ENCODE measurements around the gene PRSS56. TPM values are rescaled to one million over a fixed set of nuclear protein-coding genes. Genes with fewer than 3 reads are reported as not detected.
A peak's percentile ranks its signal among the peaks of the same experiment; 100 is the strongest.

Gene PRSS56
- total and polyA plus RNA-seq, 5 donors, result 0.05 to 0.11 TPM; not detected in 3

- ATAC-seq (no peak), DNase-seq (peak in 1 of 3 donors; percentile 53)
- Histone ChIP-seq H3K4me1 (ENCODE audit: control insufficient read depth, insufficient read depth, low read length) (peaks cover 2% of the 10 kb centered on the region), H3K9me3 (ENCODE audit: control insufficient read depth, low read length) (no peaks in the 10 kb centered on the region), H3K27me3 (ENCODE audit: control insufficient read depth, insufficient read depth) (no peaks in the 10 kb centered on the region), H3K27ac (ENCODE audit: low read length) (no peak overlapping the region), H3K4me3 (ENCODE audit: low read length) (no peak overlapping the region)
- WGBS, result 73% methylated on average over 15 of the region's 15 CpGs
- intact Hi-C loops (cut with DNase I), result loop anchor here in 3 of 4 donors (5.0 to 10.0 kb wide), 5 partner anchors 73 to 618 kb away; partner anchors contain the start of gene NPPC (in 1 of the 3)
Measured at GRCh38 chr2:232520489-232520888, 301 bp downstream of the PRSS56 start.

- DNase-seq (no peak), ATAC-seq (no peak)
- Histone ChIP-seq H3K27ac (ENCODE audit: low read length) (no peak overlapping the region), H3K4me3 (ENCODE audit: low read length) (no peak overlapping the region), H3K4me1 (ENCODE audit: control insufficient read depth, insufficient read depth, low read length) (peaks cover 2% of the 10 kb centered on the region), H3K9me3 (ENCODE audit: control insufficient read depth, low read length) (no peaks in the 10 kb centered on the region), H3K27me3 (ENCODE audit: control insufficient read depth, insufficient read depth) (no peaks in the 10 kb centered on the region)
- intact Hi-C loops (cut with DNase I), result loop anchor here in 3 of 4 donors (5.0 to 10.0 kb wide), 5 partner anchors 74 to 619 kb away; partner anchors contain the start of gene NPPC (in 1 of the 3)
- WGBS, result 88% methylated on average over 14 of the region's 14 CpGs
Measured at GRCh38 chr2:232521098-232521497, 910 bp downstream of the PRSS56 start.

- Histone ChIP-seq H3K4me1 (ENCODE audit: control insufficient read depth, insufficient read depth, low read length) (peaks cover 2% of the 10 kb centered on the region), H3K27ac (ENCODE audit: low read length) (no peak overlapping the region), H3K9me3 (ENCODE audit: control insufficient read depth, low read length) (no peaks in the 10 kb centered on the region), H3K27me3 (ENCODE audit: control insufficient read depth, insufficient read depth) (no peaks in the 10 kb centered on the region), H3K4me3 (ENCODE audit: low read length) (no peak overlapping the region)
- WGBS, result 5% methylated on average over 66 of the region's 66 CpGs
- ATAC-seq, result peak; percentile 38 to 46
- DNase-seq, result peak; percentile 52 to 88 (median 83)
- intact Hi-C loops (cut with DNase I), result loop anchor here in 3 of 4 donors (2.0 to 10.0 kb wide), 6 partner anchors 75 to 620 kb away; partner anchors contain the start of gene NPPC (in 1 of the 3)
Measured at GRCh38 chr2:232521959-232522622, 1.9 kb downstream of the PRSS56 start.

- Histone ChIP-seq H3K27me3 (ENCODE audit: control insufficient read depth, insufficient read depth) (no peaks in the 10 kb centered on the region), H3K4me3 (ENCODE audit: low read length) (no peak overlapping the region), H3K4me1 (ENCODE audit: control insufficient read depth, insufficient read depth, low read length) (peaks cover 2% of the 10 kb centered on the region), H3K27ac (ENCODE audit: low read length) (no peak overlapping the region), H3K9me3 (ENCODE audit: control insufficient read depth, low read length) (no peaks in the 10 kb centered on the region)
- DNase-seq, result peak in 2 of 3 donors; percentile 16 to 57
- 15% methylated on average over 46 of the region's 46 CpGs for WGBS
- intact Hi-C loops (cut with DNase I), result loop anchor here in 3 of 4 donors (2.0 to 10.0 kb wide), 6 partner anchors 76 to 621 kb away; partner anchors contain the start of gene NPPC (in 1 of the 3)
- no peak for ATAC-seq
Measured at GRCh38 chr2:232522623-232523401, 2.6 kb downstream of the PRSS56 start.

- Histone ChIP-seq H3K4me1 (ENCODE audit: control insufficient read depth, insufficient read depth, low read length) (peaks cover 2% of the 10 kb centered on the region), H3K4me3 (ENCODE audit: low read length) (peak overlapping the region; percentile 8), H3K9me3 (ENCODE audit: control insufficient read depth, low read length) (no peaks in the 10 kb centered on the region), H3K27ac (ENCODE audit: low read length) (no peak overlapping the region), H3K27me3 (ENCODE audit: control insufficient read depth, insufficient read depth) (no peaks in the 10 kb centered on the region)
- DNase-seq, result peak in 2 of 3 donors; percentile 33 to 52
- WGBS, result 12% methylated on average over 16 of the region's 16 CpGs
- ATAC-seq, result no peak
- intact Hi-C loops (cut with DNase I), result loop anchor here in 3 of 4 donors (2.0 to 10.0 kb wide), 6 partner anchors 76 to 621 kb away; partner anchors contain the start of gene NPPC (in 1 of the 3)
Measured at GRCh38 chr2:232523402-232523681, 3.2 kb downstream of the PRSS56 start.

GRCh38 chr2:232523682-232524597 is 3.8 kb downstream of the PRSS56 start:
- no peaks in the 10 kb centered on the region for H3K9me3 ChIP-seq (ENCODE audit: control insufficient read depth, low read length)
- H3K4me1 ChIP-seq (ENCODE audit: control insufficient read depth, insufficient read depth, low read length), result peaks cover 2% of the 10 kb centered on the region
- intact Hi-C loops (cut with DNase I), result loop anchor here in 3 of 4 donors (2.0 to 10.0 kb wide), 6 partner anchors 77 to 622 kb away; partner anchors contain the start of gene NPPC (in 1 of the 3)
- H3K4me3 ChIP-seq (ENCODE audit: low read length), result peak overlapping the region; percentile 8
- WGBS, result 2% methylated on average over 75 of the region's 75 CpGs
- DNase-seq (peak; percentile 37 to 69 (median 68)), ATAC-seq (peak; percentile 22 to 23)
- no peak overlapping the region for H3K27ac ChIP-seq (ENCODE audit: low read length)
- H3K27me3 ChIP-seq (ENCODE audit: control insufficient read depth, insufficient read depth), result no peaks in the 10 kb centered on the region

GRCh38 chr2:232524771-232525170 is 4.6 kb downstream of the PRSS56 start:
- no peaks in the 10 kb centered on the region for H3K9me3 ChIP-seq (ENCODE audit: control insufficient read depth, low read length)
- ATAC-seq, result no peak
- H3K4me3 ChIP-seq (ENCODE audit: low read length), result no peak overlapping the region
- DNase-seq, result peak; percentile 9 to 36 (median 28)
- H3K27me3 ChIP-seq (ENCODE audit: control insufficient read depth, insufficient read depth), result no peaks in the 10 kb centered on the region
- intact Hi-C loops (cut with DNase I), result loop anchor here in 3 of 4 donors (5.0 to 10.0 kb wide), 5 partner anchors 77 to 622 kb away; partner anchors contain the start of gene NPPC (in 1 of the 3)
- WGBS, result 74% methylated on average over 6 of the region's 6 CpGs
- H3K27ac ChIP-seq (ENCODE audit: low read length), result no peak overlapping the region
- H3K4me1 ChIP-seq (ENCODE audit: control insufficient read depth, insufficient read depth, low read length), result peaks cover 2% of the 10 kb centered on the region

- intact Hi-C loops (cut with DNase I), result loop anchor here in 3 of 4 donors (10.0 kb wide), 3 partner anchors 190 to 620 kb away; partner anchors contain the start of gene NPPC (in 1 of the 3)
- Histone ChIP-seq H3K4me1 (ENCODE audit: control insufficient read depth, insufficient read depth, low read length) (peaks cover 2% of the 10 kb centered on the region), H3K9me3 (ENCODE audit: control insufficient read depth, low read length) (no peaks in the 10 kb centered on the region), H3K27ac (ENCODE audit: low read length) (no peak overlapping the region), H3K4me3 (ENCODE audit: low read length) (no peak overlapping the region), H3K27me3 (ENCODE audit: control insufficient read depth, insufficient read depth) (no peaks in the 10 kb centered on the region)
- WGBS, result 80% methylated on average over 14 of the region's 14 CpGs
- DNase-seq, result peak; percentile 3 to 50 (median 31)
- no peak for ATAC-seq
Measured at GRCh38 chr2:232525199-232525598, 5.0 kb downstream of the PRSS56 start.

- no peak within 1 kb of the TSS for H3K27ac ChIP-seq (ENCODE audit: low read length)
- ATAC-seq (peak; percentile 39 to 45), DNase-seq (peak; percentile 46 to 80 (median 76))
- H3K4me1 ChIP-seq (ENCODE audit: control insufficient read depth, insufficient read depth, low read length), result peaks cover 2% of the 10 kb centered on the region
- intact Hi-C loops (cut with DNase I), result loop anchor here in 3 of 4 donors (10.0 kb wide), 3 partner anchors 191 to 621 kb away; partner anchors contain the start of gene NPPC (in 1 of the 3)
- no peaks in the 10 kb centered on the region for H3K9me3 ChIP-seq (ENCODE audit: control insufficient read depth, low read length)
- WGBS, result 12% methylated on average over 18 of the region's 18 CpGs
- no peak within 1 kb of the TSS for H3K4me3 ChIP-seq (ENCODE audit: low read length)
- H3K27me3 ChIP-seq (ENCODE audit: control insufficient read depth, insufficient read depth), result no peaks in the 10 kb centered on the region
Measured at GRCh38 chr2:232525791-232526371, 5.7 kb downstream of the PRSS56 start, which contains the start of gene CHRND. Gene CHRND (plus strand): TSS chr2:232526160. CDS start chr2:232526216, 56 bp downstream.
